ENCODE results near the gene ATP1A1. TPM values are rescaled to one million over a fixed set of nuclear protein-coding genes. Genes with fewer than 3 reads are reported as not detected.

ATP1A1 gene
- total and polyA plus RNA-seq, 2 donors (not counting 1 experiment from before 2014, with no cell fraction given), result 141 to 230 TPM

- no peak overlapping the region for H3K4me3 ChIP-seq (replicated peaks in 1 of 4; ENCODE audit: control extremely low read depth in 1 of 4, insufficient read depth in 1 of 4, low read depth in 3 of 4, low read length in 4 of 4)
- H3K27me3 ChIP-seq (ENCODE audit: control insufficient read depth, insufficient read depth, low read length), result no peaks in the 10 kb centered on the region
- no peak overlapping the region for H3K4me2 ChIP-seq (ENCODE audit: extremely low read depth, insufficient read depth, low read length)
- TF ChIP-seq CTCF (conservative IDR thresholded peaks at IDR 0.05 in 1 of 2, IDR thresholded peaks at IDR 0.05 in 1 of 2; ENCODE audit: low read depth in 1 of 2, low read length in 2 of 2), result no peak
- TF ChIP-seq EZH2 (IDR thresholded peaks at IDR 0.05; ENCODE audit: low read length, missing control alignments), result no peak
- no peak overlapping the region for H2AFZ ChIP-seq (ENCODE audit: low read length)
- no peaks in the 10 kb centered on the region for H4K20me1 ChIP-seq (ENCODE audit: control insufficient read depth, extremely low read depth, insufficient read depth, low read length)
- DNase-seq (ENCODE audit: low read depth in 2 of 2), result no peak
- H3K79me2 ChIP-seq (ENCODE audit: control insufficient read depth, insufficient read depth, low read length), result no peaks in the 10 kb centered on the region
- H3K27ac ChIP-seq (ENCODE audit: insufficient read depth, low read length), result no peak overlapping the region
- H3K9me3 ChIP-seq (ENCODE audit: control insufficient read depth, insufficient read depth, low read depth, low read length), result no peaks in the 10 kb centered on the region
- peaks cover 2% of the 10 kb centered on the region for H3K4me1 ChIP-seq (ENCODE audit: control insufficient read depth, extremely low read depth, insufficient read depth, low read length)
- H3K36me3 ChIP-seq (ENCODE audit: control insufficient read depth, insufficient read depth, low read length), result no peaks in the 10 kb centered on the region
- no peak overlapping the region for H3K9ac ChIP-seq (ENCODE audit: insufficient read depth, low read length)
Observed at GRCh38 chr1:116357487-116357886, 15.6 kb upstream of the ATP1A1 start.

- H3K79me2 ChIP-seq (ENCODE audit: control insufficient read depth, insufficient read depth, low read length), result no peaks in the 10 kb centered on the region
- no peak overlapping the region for H3K27ac ChIP-seq (ENCODE audit: insufficient read depth, low read length)
- no peak overlapping the region for H3K4me3 ChIP-seq (replicated peaks in 1 of 4; ENCODE audit: control extremely low read depth in 1 of 4, insufficient read depth in 1 of 4, low read depth in 3 of 4, low read length in 4 of 4)
- DNase-seq (ENCODE audit: low read depth in 2 of 2), result peak in 1 of 2 donors; percentile 48
- no peak overlapping the region for H3K4me2 ChIP-seq (ENCODE audit: extremely low read depth, insufficient read depth, low read length)
- H2AFZ ChIP-seq (ENCODE audit: low read length), result no peak overlapping the region
- no peak overlapping the region for H3K9ac ChIP-seq (ENCODE audit: insufficient read depth, low read length)
- no peaks in the 10 kb centered on the region for H3K36me3 ChIP-seq (ENCODE audit: control insufficient read depth, insufficient read depth, low read length)
- TF ChIP-seq CTCF (conservative IDR thresholded peaks at IDR 0.05 in 1 of 2, IDR thresholded peaks at IDR 0.05 in 1 of 2; ENCODE audit: low read depth in 1 of 2, low read length in 2 of 2) (no peak), EZH2 (IDR thresholded peaks at IDR 0.05; ENCODE audit: low read length, missing control alignments) (no peak)
- H3K4me1 ChIP-seq (ENCODE audit: control insufficient read depth, extremely low read depth, insufficient read depth, low read length), result peaks cover 2% of the 10 kb centered on the region
- H3K27me3 ChIP-seq (ENCODE audit: control insufficient read depth, insufficient read depth, low read length), result no peaks in the 10 kb centered on the region
- no peaks in the 10 kb centered on the region for H3K9me3 ChIP-seq (ENCODE audit: control insufficient read depth, insufficient read depth, low read depth, low read length)
- H4K20me1 ChIP-seq (ENCODE audit: control insufficient read depth, extremely low read depth, insufficient read depth, low read length), result no peaks in the 10 kb centered on the region
Observed at GRCh38 chr1:116359060-116359830, 13.8 kb upstream of the ATP1A1 start.

DNA sequence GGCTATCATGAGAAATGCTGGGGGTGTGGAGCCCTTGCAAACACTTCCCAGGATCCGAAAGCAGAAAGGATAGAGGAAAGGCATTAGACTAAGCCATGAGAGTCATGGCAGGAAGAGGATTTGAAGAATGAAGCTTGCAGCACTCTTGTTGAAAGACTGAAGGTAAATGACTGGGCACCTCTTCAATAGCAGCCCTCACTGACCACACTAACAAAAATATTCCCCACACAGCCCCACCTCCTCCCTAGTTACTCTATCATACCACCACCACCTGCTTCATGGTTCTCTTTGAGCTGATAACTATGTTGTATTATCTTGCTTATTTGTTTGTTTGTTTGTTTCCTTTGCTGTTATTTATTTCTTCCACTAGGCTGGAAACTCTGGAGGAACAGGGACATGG, 13.2 kb upstream of the ATP1A1 start:
- Histone ChIP-seq H3K4me1 (ENCODE audit: control insufficient read depth, extremely low read depth, insufficient read depth, low read length) (peaks cover 2% of the 10 kb centered on the region), H3K79me2 (ENCODE audit: control insufficient read depth, insufficient read depth, low read length) (no peaks in the 10 kb centered on the region), H3K9me3 (ENCODE audit: control insufficient read depth, insufficient read depth, low read depth, low read length) (no peaks in the 10 kb centered on the region), H4K20me1 (ENCODE audit: control insufficient read depth, extremely low read depth, insufficient read depth, low read length) (no peaks in the 10 kb centered on the region), H3K9ac (ENCODE audit: insufficient read depth, low read length) (no peak overlapping the region), H3K4me3 (replicated peaks in 1 of 4; ENCODE audit: control extremely low read depth in 1 of 4, insufficient read depth in 1 of 4, low read depth in 3 of 4, low read length in 4 of 4) (no peak overlapping the region), H3K36me3 (ENCODE audit: control insufficient read depth, insufficient read depth, low read length) (no peaks in the 10 kb centered on the region), H3K4me2 (ENCODE audit: extremely low read depth, insufficient read depth, low read length) (no peak overlapping the region), H2AFZ (ENCODE audit: low read length) (no peak overlapping the region), H3K27ac (ENCODE audit: insufficient read depth, low read length) (no peak overlapping the region), H3K27me3 (ENCODE audit: control insufficient read depth, insufficient read depth, low read length) (peaks cover 5% of the 10 kb centered on the region)
- no peak for DNase-seq (ENCODE audit: low read depth in 2 of 2)
- TF ChIP-seq EZH2 (IDR thresholded peaks at IDR 0.05; ENCODE audit: low read length, missing control alignments) (no peak), CTCF (conservative IDR thresholded peaks at IDR 0.05 in 1 of 2, IDR thresholded peaks at IDR 0.05 in 1 of 2; ENCODE audit: low read depth in 1 of 2, low read length in 2 of 2) (no peak)
